Left lobe of liver (tissue), 2 donors: ENCODE data around the gene DBH. TPM values are rescaled to one million over a fixed set of nuclear protein-coding genes. Genes with fewer than 3 reads are reported as not detected.

Source experiments
- ATAC-seq: fragments of 200-7000 bp; cut with Tn5 transposase; one replicate; pipeline ENCODE4 v1.9.1; 2020; ENCODE audit warnings: mild to moderate bottlenecking, moderate library complexity
- DNase-seq: peaks from one replicate; pipeline ENCODE4 v3.0.0-alpha.2; 2020; ENCODE audit warnings: low spot score
- total RNA-seq: library from RNA; stranded (reverse); gene quantifications from one replicate; pipeline ENCODE4 v1.2.1, GENCODE V29; 2021
- donor health status: DM: no; HTN: no; CAD: no; lungs with moderate emphysema.
- donor health status: DM: no; HTN: yes; CAD: no.

Gene DBH
- 16.7 TPM for total RNA-seq

GRCh38 chr9:133635533-133636531 lies at the start of gene DBH:
DBH (plus strand) TSS chr9:133636363; CDS start chr9:133636372, 9 bp downstream.
- no peak for DNase-seq
- ATAC-seq = no peak

DNA sequence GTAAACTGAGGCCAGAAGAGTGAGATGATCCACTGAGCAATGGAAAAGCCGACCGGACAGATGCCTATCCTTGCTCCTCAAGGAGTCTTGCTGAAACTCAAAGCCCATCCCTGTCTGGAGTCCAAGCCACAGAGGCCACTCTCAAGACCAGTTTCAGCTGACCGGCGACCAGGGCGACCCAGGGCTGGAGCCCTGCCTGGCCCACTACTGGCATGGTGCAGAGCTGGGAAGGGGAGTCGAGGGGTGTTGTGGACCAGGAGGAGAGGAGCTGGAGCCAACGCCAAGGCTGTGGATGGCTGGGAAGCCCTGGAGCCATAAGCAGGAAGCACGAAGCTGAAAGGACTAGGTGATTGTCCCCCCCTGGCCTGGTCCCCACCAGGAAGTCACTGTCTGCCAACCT lies 49.1 kb upstream of the DBH start:
- DNase-seq (no peak), ATAC-seq (no peak)

DNA sequence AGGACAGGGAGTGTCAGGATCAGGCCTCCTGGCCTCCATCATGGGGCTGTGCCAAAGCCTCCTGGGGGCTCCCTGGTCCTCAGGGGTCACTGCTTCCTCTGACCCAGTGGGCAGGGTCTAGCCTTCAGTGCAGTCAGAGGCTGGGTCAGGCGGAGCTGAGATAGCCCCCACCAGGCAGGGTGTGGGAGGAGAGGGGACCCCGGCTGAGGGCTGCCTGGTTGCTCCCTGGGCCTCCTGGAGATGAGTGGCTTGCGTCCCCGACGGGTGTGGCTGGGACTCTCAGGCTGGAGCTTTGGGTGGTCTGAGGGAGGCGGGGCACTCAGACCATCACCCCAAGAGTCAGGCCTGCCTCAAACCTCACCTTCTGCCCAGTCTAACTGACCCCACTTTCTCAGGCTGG lies 48.7 kb upstream of the DBH start:
- DNase-seq (no peak), ATAC-seq (no peak)

- no peak for DNase-seq
- ATAC-seq = no peak
Measured at GRCh38 chr9:133589454-133590227, 46.5 kb upstream of the DBH start.

DNA sequence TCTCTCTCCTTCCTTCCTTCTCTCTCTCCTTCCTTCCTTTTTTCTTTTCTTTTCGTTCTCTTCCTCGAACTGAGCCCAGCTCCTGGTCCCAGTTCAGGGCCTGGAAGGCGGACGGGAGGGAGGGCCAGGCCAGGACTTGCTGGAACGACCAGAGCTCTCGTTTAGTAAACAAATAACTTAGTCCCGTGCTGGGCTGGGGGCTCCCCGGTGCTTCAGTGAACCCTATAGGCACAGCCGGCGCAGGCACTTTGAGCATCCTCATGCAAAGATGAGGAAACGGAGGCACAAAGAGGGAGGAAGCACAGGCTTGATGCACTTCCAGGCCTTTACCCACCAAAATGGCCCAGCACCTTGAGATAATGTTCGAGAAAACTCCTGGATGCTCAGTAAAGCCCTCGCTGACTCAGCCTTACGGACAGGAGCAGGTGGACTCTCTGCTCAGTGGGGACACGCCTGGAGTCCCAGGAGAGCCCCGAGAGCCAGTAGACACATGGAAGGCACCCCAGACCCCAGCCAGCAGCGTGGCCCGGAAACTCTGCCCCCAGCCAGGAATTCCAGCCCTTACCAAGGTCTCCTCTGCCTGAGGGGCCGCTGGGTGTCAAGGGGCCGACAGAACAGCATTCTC lies 45.8 kb upstream of the DBH start:
- DNase-seq = no peak
- no peak for ATAC-seq

DNA sequence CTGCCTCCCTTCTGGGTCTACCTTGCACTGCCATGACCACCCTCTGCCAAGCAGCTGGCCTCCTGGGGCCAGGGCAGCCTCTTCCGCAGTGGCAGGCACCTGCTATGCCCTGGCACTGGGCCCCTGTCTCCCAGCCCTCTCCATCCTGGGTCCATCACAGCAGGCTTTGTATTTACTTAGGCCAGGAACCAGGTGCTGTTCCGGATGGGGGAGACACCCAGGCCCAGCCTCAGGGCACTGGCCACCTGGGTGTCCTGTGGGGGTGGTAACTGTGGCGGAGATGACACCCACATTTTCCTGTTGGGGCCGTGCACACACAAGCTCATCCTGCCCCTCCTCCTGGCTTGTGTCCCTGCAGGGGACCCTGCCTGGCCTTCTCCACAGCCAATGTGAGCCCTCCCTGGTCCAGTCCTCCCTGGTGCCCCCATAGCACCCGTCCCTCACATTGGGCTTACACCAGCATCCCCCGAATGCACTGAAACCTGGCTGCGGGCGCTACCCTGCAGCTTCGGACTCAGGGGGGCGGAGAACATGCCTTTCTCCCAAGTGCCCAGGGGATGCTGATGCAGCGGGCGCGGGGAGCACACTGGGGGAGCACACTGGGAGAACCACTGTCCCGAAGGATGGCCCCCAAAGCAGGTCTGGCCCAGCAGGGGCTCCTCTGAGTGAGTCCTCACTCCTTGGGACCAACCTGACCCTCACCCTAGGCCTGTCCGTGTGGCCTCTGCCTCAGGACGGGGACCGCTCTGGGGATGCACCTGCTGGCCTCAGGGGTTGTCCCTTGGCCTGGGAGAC lies 44.9 kb upstream of the DBH start:
- DNase-seq = no peak
- ATAC-seq = peak; percentile 13

- DNase-seq = no peak
- no peak for ATAC-seq
Measured at GRCh38 chr9:133591985-133592384, 44.2 kb upstream of the DBH start.

DNA sequence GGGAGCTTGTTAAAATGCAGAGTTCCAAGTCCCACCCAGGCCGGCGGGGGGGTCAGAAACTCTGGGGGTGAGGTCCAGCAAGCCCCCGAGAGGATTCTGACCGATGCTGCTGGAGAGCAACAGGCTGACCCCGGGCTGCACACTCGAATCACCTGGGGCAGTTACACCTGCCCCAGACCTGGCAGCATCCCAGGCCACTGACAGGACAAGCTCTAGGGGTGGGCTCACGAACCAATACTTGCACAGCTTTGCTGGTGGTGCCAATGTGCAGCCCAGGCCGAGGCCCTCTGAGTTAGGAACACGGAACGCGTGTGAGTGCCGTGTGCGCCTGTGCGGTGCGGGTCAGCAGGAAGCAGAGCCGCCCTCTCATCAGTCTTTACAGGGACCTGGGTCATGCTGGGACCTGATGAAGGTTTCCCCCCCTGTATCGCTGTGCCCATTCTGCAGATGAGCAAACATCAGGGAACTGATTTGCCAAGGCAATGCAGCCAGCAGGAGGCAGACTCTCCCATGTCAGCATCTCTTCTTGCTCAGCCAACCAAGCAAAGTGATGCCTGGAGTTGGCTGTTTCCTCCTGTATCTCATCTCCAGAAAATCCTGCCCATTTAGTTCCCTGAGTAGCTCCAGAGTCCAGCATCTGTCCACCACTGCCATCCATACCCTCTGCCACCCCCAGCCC lies 43.3 kb upstream of the DBH start:
- no peak for DNase-seq
- ATAC-seq = no peak

DNA sequence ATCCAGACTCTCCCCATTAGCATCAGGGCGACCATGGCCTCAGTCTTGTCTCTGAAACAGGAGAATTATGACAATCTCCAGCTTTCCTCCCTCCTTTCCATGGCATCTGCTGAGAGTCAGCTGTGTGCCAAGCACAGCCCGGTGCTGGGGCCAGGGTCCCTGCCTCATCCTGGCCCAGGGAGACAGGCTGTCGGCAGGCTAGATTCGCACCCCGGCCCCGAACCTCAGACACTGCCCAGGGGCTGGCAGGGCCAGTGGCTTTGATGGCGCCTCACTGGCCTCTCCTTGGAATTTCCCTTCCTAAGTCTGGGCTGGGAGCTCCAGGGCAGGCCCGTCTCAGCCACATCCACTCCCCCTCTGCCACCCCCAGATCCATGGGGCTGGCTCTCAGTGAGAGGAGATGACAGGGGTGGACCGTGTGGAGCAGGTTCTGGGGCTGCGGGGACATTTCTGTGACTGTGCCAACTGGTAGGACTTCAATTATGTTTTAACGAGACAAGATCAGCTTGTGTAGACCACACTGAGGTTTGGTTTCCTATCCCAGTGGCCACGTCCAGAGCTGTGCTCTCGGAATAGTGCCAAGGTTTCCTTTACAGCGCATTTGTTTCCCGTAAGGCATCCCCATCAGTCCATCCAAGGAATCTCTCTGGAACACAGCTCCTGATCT lies 42.4 kb upstream of the DBH start:
- DNase-seq (no peak), ATAC-seq (no peak)

DNA sequence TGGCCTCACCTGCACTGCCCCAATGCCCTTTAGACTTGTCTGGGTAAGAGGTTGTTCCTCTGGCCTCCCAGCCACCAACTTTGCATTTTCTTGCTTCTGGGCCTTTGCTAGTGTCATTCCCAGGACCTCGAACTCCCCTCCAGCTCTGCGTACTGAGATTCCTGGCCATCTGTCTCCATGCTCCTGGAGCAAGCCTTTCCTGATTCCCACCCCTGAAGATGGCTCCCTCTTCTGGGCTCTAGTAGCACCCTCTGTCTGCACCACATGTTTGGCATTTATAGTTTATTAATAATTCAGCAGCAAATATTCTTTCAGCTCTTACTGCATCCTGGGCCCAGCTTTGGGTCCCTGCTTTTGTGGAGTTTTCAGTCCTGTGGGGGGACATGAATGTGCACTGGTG lies 41.9 kb upstream of the DBH start:
- no peak for ATAC-seq
- no peak for DNase-seq

DNA sequence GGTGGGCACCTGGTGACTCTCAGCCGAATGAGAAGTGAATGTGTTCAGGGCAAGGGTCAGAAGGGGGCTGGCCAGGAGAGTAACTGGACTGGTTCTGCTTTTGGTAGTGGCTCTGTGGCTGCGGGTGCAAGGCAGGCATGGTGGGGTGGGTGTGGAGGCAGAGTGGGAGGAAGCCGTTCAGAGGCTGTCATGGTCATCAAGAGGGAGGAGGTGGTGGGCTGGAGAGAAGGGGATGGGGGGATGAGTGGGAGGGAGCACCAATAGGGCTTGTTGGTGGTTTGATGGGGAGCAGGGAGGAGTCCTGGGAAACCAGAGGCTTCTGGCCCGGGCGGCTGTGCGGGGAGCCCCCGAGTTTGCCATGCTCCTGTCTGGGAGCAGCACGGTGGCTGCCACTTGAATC lies 40.3 kb upstream of the DBH start:
- DNase-seq (no peak), ATAC-seq (no peak)

- DNase-seq (no peak), ATAC-seq (no peak)
Measured at GRCh38 chr9:133597316-133597957, 38.7 kb upstream of the DBH start.

GRCh38 chr9:133598978-133599377 lies 37.2 kb upstream of the DBH start:
- ATAC-seq (no peak), DNase-seq (no peak)

GRCh38 chr9:133599470-133600173 lies 36.5 kb upstream of the DBH start:
- DNase-seq (no peak), ATAC-seq (no peak)

GRCh38 chr9:133600739-133601138 lies 35.4 kb upstream of the DBH start:
- ATAC-seq (no peak), DNase-seq (no peak)

DNA sequence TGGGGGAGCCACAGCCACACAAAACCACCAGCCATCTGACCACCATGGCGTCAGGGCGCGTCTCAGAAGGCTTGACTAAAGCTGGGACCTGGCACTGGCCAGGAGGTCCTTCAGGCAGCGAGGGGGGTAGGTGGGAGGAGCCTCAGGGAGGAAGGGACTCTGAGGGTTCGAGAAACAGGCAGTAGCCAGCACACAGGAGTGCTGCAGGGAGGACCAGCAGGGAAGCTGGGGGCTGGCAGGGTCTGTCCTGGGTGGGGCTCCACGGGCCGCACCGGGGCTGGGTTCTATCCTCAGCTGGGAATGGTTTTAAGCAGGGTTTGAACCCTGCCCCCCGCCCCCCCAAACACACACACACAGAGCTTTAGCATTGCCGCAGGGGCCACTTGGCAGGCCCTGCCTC lies 34.4 kb upstream of the DBH start:
- DNase-seq (no peak), ATAC-seq (no peak)

DNA sequence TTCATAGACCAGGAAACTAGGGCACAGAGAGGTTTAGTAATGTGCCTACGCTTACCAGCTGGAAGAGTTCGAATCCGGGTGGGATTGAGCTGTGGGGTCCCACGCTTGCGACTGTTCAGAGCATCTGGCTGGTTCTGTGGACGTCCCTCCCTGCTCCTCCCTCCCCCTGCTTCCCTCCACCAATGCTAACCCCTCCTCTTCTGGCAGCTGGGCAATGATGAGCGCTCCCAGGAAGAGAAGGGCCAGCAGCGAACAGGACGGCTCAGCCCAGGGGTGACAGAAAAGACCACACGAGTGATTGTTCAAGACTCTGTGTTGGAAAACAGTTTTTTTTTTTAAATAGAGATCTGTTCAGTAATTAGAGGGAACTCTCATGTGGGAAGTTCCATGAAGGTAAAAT lies 33.9 kb upstream of the DBH start:
- DNase-seq = no peak
- no peak for ATAC-seq

DNA sequence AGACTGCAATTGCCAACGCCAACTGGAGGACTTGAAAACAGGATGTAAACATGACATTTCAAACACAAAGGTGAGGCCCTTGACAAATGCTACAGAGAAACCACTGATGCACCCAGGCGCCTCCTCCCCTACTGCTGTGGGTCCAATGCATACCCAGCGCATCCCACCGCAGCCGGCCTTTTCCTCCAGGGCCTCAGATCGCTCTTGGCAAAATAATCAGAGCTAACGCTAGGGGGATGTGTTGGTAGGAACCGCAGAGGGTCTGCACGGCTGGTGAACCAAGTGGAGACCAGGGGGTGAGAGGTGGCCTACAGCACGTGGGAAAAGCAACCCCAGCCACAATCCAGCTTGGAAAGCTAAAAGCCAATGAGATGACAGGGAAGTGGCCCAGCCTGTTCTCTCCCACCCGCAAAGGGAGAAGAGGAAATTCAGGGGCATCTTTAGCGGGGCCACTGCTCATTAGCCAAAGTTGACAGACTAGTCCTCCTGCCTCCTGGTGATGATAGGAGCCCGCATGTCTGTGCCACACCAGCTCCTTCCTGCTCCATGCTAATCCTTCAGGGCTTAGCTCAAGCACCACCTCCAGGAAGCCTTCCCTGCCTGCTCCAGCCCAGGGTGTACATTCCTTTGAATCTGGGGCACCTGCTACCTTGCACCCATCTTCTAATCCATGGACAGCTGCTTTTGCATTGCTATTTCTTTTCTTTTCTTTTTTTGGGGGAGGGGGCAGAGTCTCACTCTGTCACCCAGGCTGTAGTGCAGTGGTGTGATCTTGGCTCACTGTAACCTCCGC lies 32.8 kb upstream of the DBH start:
- ATAC-seq = no peak
- no peak for DNase-seq
